GM21723 (cell line): ENCODE results near the gene SRGAP1.
"Not testable (repeated sequence)": the region's sequence is repeated elsewhere in the genome, so short reads cannot be mapped to it uniquely, and the experiment has no call there.

Experiments
- ATAC-seq: cut with Tn5 transposase; IDR thresholded peaks from one replicate; pipeline ENCODE4 v1.9.1; 2021; ENCODE audit warnings: mild to moderate bottlenecking, moderate library complexity; ENCODE audit not compliant: unreplicated experiment

The SRGAP1 gene

GRCh38 chr12:64187370-64187769 is 342.9 kb downstream of the SRGAP1 start:
- ATAC-seq: no peak

- ATAC-seq: no peak
These were observed 343.3 kb downstream of the SRGAP1 start for GRCh38 chr12:64187794-64188193.

DNA sequence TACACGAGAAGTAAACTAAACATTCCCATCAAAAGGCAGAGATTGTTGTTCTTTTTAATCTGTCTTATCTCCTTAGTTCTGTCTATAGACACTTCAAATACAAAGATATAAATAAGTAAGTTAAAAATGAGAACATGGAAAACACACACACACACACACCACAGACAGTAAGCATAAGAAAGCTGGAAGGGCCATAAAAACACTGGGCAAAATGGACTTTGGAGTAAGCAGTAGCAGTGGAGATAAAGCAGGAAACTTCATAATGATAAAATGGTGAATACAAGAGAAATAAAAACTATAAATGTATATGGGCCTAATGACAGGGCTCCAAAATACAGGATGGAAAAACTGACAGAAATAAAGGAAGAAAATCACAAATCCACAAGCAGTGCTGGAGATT is 345.0 kb downstream of the SRGAP1 start:
- no peak for ATAC-seq

- no peak for ATAC-seq
These were observed 345.6 kb downstream of the SRGAP1 start for GRCh38 chr12:64190140-64190539.

- ATAC-seq: peak; percentile 96
These were observed 348.3 kb downstream of the SRGAP1 start for GRCh38 chr12:64192644-64193444.

DNA sequence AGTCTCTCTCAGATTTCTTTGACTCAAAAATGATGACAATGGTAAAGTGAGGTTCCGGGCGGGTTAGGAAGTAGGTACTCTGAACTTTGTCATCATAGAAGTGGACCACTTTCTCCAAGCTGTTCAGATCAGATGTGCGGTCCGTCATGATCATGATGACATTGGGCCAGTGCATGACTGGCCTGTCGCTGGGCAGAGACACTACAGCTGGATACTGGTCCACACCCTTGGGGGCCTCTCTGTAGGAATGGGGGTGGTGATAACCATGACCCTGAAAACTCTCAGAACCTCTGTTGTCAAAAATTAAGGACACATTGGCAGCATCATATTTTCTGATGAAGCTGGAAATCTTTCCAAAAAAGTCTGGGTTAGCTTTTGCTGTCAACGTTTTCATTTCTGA is 349.4 kb downstream of the SRGAP1 start:
- ATAC-seq: no peak

- no peak for ATAC-seq
These were observed 350.0 kb downstream of the SRGAP1 start for GRCh38 chr12:64194333-64195149.

DNA sequence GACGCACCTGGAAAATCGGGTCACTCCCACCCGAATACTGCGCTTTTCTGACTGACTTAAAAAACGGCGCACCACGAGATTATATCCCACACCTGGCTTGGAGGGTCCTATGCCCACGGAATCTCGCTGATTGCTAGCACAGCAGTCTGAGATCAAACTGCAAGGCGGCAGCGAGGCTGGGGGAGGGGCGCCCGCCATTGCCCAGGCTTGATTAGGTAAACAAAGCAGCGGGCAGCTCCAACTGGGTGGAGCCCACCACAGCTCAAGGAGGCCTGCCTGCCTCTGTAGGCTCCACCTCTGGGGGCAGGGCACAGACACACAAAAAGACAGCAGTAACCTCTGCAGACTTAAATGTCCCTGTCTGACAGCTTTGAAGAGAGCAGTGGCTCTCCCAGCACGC is 351.3 kb downstream of the SRGAP1 start:
- ATAC-seq: not testable (repeated sequence)

DNA sequence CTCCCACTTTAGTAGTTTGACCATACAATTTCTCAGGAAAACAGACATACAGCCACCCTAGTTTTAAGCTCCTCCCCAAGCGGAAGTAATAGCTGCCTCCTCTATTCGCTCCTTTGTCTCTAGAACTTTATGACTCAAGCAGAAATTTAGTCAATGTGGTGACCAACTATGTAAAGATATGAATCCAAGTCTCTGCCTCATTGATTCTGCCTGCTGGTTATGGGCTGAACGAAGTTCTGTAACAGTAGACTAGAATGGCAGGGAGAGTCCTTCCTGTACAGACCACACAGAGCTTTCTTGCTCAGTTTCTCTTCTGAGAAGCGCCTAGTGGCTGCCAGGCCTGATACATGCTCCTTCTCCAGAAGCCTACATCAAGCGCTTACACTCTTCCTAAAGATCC is 358.5 kb downstream of the SRGAP1 start:
- no peak for ATAC-seq

- ATAC-seq: no peak
These were observed 359.3 kb downstream of the SRGAP1 start for GRCh38 chr12:64203775-64204174.

DNA sequence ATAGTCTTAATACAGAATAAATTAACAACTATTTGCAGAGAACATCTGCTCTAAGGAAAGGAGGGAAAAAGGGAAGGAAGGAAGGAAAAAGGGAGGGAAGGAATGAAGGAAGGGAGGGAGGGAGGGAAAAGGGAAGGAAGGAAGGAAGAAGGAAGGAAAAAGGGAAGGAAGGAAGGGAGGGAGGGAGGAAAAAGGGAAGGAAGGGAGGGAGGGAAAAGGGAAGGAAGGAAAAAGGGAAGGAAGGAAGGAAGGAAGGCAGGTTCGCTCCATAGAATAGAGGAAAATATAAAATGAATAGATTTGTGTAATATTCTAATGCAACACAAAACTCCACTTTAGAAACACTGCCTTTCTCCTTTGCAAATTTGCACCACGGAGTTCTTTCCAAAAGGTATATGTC is 361.0 kb downstream of the SRGAP1 start:
- no peak for ATAC-seq

DNA sequence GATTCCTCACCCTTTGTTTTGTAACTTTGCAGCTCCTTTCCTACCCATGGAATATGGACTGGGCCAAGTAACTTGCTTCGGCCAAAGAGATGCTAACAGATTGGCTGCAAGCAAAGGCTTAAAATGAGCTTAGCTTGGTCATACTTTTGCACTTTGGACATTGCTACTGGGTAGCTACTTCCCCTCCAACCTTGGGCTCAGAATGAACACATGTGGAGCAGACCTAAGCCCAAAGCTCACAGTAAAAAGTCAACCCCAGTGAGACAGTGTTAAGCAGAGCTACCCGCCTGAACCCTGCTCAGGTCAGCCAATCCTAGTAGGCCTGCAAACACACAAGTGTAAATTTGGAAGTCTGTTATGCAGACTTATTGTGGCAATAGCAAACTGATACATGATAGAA is 363.0 kb downstream of the SRGAP1 start:
- ATAC-seq: no peak
